RWPE1 (cell line): ENCODE measurements around the gene TUBA3E.
"Not testable (repeated sequence)": the region's sequence is repeated elsewhere in the genome, so short reads cannot be mapped to it uniquely, and the experiment has no call there.

Source experiments
- CTCF ChIA-PET: fragments of 350-600 bp; sonication (Branson Sonifier 250); formaldehyde crosslinking; extraction: SDS; loops from one replicate; lab custom pipeline; 2021; lab: Yijun Ruan, JAX
- POLR2A ChIA-PET: fragments of 400-600 bp; formaldehyde crosslinking; extraction: SDS; loops from one replicate; lab custom pipeline; 2020; ENCODE audit warnings: antibody characterized with exemption; ENCODE audit not compliant: low non-redundant PET; lab: Yijun Ruan, JAX
- DNase-seq: peaks from one replicate; pipeline ENCODE4 v3.0.0; 2012; ENCODE audit warnings: low spot score
- H3K27ac ChIP-seq: fragments of 450-650 bp; 2 replicates; pipeline ENCODE4 v1.5.1; 2017
- TF ChIP-seq, protein P1 (sequence below): fragments of 450-650 bp; conservative IDR thresholded peaks from 2 replicates; pipeline ENCODE4 v1.5.1; 2017; ENCODE audit warnings: low read depth, mild to moderate bottlenecking

TUBA3E gene

DNA sequence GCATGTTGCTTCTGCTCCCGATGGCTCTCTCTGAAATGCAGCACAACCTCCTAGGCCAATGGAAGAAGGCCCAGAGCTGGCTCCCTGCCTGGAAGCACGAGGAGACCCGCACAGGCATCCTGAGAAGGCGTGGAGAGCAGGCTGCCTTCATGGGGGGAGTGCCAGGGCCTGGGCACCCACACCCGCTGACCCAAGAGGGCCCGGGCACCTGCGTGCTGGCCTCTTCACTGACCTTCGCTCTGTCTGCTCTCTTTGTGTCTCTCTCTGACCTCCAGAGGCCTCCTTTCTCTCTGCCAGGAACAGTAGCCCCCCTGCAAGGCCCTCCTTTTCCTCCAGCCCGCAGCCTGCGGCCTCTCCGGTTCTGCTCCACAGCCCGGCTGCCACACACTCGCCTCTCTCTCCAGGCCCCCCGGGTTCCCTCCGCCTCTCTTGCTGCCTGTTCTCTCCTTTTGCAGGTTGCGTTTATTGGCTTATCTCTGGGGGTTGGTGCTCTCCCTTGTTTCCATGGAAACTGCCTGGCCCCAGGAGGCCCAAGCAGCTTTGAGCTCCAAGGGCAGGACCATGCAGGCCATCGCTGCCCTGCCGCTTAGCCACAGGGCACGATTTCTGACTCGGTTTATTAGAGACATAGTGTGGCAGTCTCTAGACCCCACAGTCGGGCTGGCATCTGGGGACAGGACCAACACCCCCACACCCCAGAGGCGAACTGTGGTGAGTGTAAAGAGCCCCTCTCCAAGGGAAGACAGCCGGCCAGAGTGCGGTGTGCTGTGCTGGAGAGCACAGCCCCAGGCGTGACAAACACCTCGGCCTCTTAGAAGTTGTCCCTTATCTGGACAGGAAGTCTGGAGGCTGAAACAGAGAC, 14.5 kb downstream of the TUBA3E start:
- CTCF ChIA-PET: no interaction called here
- no peak for DNase-seq
- TF ChIP-seq, protein P1, sequence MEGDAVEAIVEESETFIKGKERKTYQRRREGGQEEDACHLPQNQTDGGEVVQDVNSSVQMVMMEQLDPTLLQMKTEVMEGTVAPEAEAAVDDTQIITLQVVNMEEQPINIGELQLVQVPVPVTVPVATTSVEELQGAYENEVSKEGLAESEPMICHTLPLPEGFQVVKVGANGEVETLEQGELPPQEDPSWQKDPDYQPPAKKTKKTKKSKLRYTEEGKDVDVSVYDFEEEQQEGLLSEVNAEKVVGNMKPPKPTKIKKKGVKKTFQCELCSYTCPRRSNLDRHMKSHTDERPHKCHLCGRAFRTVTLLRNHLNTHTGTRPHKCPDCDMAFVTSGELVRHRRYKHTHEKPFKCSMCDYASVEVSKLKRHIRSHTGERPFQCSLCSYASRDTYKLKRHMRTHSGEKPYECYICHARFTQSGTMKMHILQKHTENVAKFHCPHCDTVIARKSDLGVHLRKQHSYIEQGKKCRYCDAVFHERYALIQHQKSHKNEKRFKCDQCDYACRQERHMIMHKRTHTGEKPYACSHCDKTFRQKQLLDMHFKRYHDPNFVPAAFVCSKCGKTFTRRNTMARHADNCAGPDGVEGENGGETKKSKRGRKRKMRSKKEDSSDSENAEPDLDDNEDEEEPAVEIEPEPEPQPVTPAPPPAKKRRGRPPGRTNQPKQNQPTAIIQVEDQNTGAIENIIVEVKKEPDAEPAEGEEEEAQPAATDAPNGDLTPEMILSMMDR: no peak
- H3K27ac ChIP-seq: peak overlapping the region; percentile 89
- POLR2A ChIA-PET: no interaction called here

GRCh38 chr2:130182826-130183511, 15.3 kb downstream of the TUBA3E start:
- peak overlapping the region; percentile 89 for H3K27ac ChIP-seq
- CTCF ChIA-PET: interaction anchor here (0.8 kb wide), 1 partner anchor 161 kb away, joined by 6 read pairs; no protein-coding TSS in a partner anchor
- POLR2A ChIA-PET, DNase-seq: not testable (repeated sequence)

- peak; percentile 88 for DNase-seq
- CTCF ChIA-PET: interaction anchor here (0.8 kb wide), 1 partner anchor 162 kb away, joined by 6 read pairs; no protein-coding TSS in a partner anchor
- POLR2A ChIA-PET: interaction anchor here (0.5 to 1.6 kb wide), 3 partner anchors 12 to 160 kb away, joined by 3 to 5 read pairs (median 3); partner anchors contain the start of gene IMP4
- TF ChIP-seq, protein P1: peak; percentile 86
- H3K27ac ChIP-seq: peak within 1 kb of the TSS; percentile 89
These were observed 16.2 kb downstream of the TUBA3E start, which contains the start of gene MZT2B for GRCh38 chr2:130181880-130182682. MZT2B (plus strand) TSS chr2:130182262; CDS start chr2:130182283, 21 bp downstream.

DNA sequence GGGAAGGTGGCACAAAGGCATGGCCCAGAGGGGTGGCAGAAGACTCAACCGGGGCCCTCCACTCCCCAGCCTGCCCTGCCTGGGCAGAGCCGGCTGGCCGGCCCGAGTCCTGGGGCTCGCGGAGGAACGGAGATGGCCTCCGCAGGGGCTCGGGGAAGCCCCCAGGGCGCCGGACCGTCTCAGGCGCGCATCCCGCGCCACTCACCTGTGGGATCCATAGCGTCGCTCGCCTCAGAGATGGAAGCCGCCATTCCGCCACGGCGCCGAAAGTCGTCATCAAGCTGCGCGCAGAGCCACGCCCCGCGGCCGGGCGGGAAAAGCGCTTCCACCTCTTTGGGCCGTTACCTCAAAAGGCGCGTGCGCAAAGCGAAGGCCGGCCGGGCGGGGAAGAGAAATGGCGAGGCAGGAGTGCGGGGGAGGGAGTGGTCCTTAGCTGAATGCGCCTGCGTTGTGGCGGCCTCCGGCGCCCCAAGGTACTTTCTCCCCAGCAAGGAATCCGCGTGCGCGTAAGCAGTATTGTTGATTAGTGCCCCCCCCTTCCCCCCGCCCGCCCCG, 16.8 kb downstream of the TUBA3E start, which contains the start of gene SMPD4:
Gene SMPD4 (minus strand): TSS at position 278 of the 555 bp plus-strand sequence. CDS start 5,010 bp downstream, outside the sequence.
- TF ChIP-seq, protein P1: no peak
- peak within 1 kb of the TSS; percentile 89 for H3K27ac ChIP-seq
- POLR2A ChIA-PET: interaction anchor here (0.5 to 1.6 kb wide), 4 partner anchors 12 to 161 kb away, joined by 3 to 6 read pairs (median 4); partner anchors contain the start of gene IMP4
- peak; percentile 86 for DNase-seq
- CTCF ChIA-PET: interaction anchor here (0.7 kb wide), 1 partner anchor 157 kb away, joined by 3 read pairs; no protein-coding TSS in a partner anchor

DNA sequence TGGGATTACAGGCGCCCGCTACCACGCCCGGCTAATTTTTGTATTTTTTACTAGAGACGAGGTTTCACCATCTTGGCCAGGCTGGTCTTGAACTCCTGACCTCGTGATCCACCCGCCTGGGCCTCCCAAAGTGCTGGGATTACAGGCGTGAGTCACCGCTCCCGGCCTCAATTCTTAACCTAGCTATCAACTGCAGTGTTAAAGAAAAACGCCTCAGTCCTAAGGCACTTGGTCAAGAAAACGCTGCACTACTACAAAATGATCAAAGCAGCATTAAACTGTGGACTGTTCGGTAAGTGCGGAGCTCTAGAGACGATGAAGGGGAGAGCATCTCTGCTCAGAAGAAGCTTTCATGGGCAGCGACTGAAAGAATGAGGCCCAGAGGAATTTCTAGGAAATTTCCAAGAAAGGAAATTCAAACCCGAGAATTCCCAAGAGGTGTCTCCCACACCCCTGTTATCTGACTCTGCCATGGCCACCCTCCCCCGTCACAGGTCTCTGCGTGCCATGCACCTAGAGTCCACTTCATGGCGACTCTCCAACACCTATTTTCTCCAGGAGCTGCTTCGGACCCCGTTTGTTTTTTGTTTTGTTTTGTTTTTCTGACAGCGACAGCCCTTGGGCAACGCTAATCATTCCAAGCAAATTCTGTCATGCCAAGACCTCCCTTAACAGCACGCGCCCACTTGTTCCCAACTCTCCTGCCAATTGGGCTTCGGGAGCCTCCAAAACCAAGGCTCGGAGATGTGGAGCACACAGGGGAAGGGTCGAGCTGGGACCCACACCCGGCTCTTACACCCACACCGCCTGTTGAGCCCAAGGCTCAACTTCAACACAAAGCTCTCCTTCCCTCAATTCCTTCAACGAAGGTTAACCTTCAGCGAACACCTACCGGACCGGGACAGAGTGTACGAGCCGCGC, 17.6 kb downstream of the TUBA3E start:
- CTCF ChIA-PET: interaction anchor here (0.5 to 0.7 kb wide), 3 partner anchors 25 to 158 kb away, joined by 3 read pairs; no protein-coding TSS in a partner anchor
- peak overlapping the region; percentile 89 for H3K27ac ChIP-seq
- POLR2A ChIA-PET: interaction anchor here (0.6 to 1.6 kb wide), 2 partner anchors 43 to 162 kb away, joined by 5 to 6 read pairs; partner anchors contain the start of gene IMP4
- not testable (repeated sequence) for DNase-seq

DNA sequence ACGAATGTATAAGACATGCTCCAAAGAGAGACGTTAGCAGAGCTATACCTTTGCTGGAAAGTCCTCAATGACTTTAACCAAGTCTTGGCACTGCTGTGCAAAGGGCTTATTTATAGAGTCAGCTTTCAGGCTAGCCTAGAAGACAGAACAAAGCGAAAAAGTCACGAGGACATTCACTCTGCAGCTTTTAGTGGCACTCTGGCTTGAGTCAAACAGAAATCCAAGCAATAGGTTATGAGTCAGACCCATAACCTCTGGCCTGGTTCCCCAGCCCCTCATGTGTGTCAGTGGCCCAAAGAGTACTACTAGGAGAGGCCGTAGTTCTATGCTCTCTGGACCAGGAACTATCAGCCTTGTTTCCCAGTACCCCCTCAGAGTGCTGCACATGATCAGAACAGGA, 23.4 kb downstream of the TUBA3E start:
- DNase-seq, H3K27ac ChIP-seq, CTCF ChIA-PET, POLR2A ChIA-PET: not testable (repeated sequence)
